Ovary (tissue), 9 donors: ENCODE results near the gene RASGRP1. TPM values are rescaled to one million over a fixed set of nuclear protein-coding genes. Genes with fewer than 3 reads are reported as not detected.

ENCODE experiments used
- DNase-seq, 5 donors: peaks; one replicate each; pipeline ENCODE4 v3.0.0-alpha.2; 2019 to 2020
- H3K27ac ChIP-seq, 2 donors: fragments of 200-600 bp; one replicate each; pipeline versions ENCODE4 v1.5.1 to v1.8.0; 2019 to 2022
- H3K27me3 ChIP-seq: fragments of 200-600 bp; one replicate; pipeline ENCODE4 v1.8.0; 2022
- H3K36me3 ChIP-seq: fragments of 200-600 bp; sonication (generic); one replicate; pipeline ENCODE4 v1.5.1; 2019
- H3K4me1 ChIP-seq: one replicate; pipeline ENCODE4 v1.8.1; 2013; ENCODE audit warnings: mild to moderate bottlenecking, moderate library complexity; ENCODE audit not compliant: insufficient read depth
- H3K4me3 ChIP-seq: fragments of 200-600 bp; sonication (generic); one replicate; pipeline ENCODE4 v1.5.1; 2017
- H3K9me3 ChIP-seq, 2 donors: fragments of 200-600 bp in 1 of 2; sonication (generic) in 1 of 2; one replicate each; pipeline versions ENCODE4 v1.5.1 to v1.8.1; 2013 to 2019; ENCODE audit warnings: mild to moderate bottlenecking in 1 of 2, moderate library complexity in 1 of 2
- EP300 ChIP-seq: sonication (generic); formaldehyde crosslinking; IDR thresholded peaks from one replicate; pipeline ENCODE4 v1.6.1; 2017; ENCODE audit warnings: antibody characterized with exemption
- POLR2A ChIP-seq: fragments of 450-650 bp; IDR thresholded peaks from one replicate; pipeline ENCODE4 v1.6.1; 2017; ENCODE audit warnings: antibody characterized with exemption, mild to moderate bottlenecking, moderate library complexity
- WGBS, 3 donors: extraction: QIAGEN DNeasy Blood & Tissue Kit in 1 of 3; methylation state at CpG; one replicate each; pipeline versions ENCODE4 v1.1.5 to v1.1.7; 2013 to 2017; 5-methylcytosine and 5-hydroxymethylcytosine counted together
- intact Hi-C, 4 donors: fragments of 100-400 bp; cut with DNase I; formaldehyde crosslinking; loops; one replicate each; pipeline versions ENCODE4 v1.11.0 to v1.15.1; 2022 to 2023
- polyA plus RNA-seq, 2 donors: library from polyadenylated mRNA; stranded (reverse); fragments of 200-250 nt in 1 of 2; fragments of 350-450 nt in 1 of 2; fragmentation: Illumina TruSeq in 1 of 2; extraction: RNeasy Lipid Tissue Mini Kit (QIAGEN cat#74804) in 1 of 2; gene quantifications; one replicate each; pipeline ENCODE4 v1.2.3, GENCODE V29; 2013 to 2014
- total RNA-seq, 7 donors: library from RNA; depleted of rRNA in 2 of 7; stranded (reverse); fragments of >200 nt in 2 of 7; fragmentation: NEBNext Ultra II Directional in 3 of 7; extraction: Animal tissue kit (Norgen Biotek cat#: 25700) in 3 of 7; gene quantifications; one replicate each; pipeline versions ENCODE4 v1.1.0 to v1.2.4, GENCODE V29; 2016 to 2023
- TF ChIP-seq, protein P1 (sequence below), 3 donors: fragments of 450-650 bp in 2 of 3; fragments of 200-600 bp in 1 of 3; IDR thresholded peaks; one replicate each; pipeline versions ENCODE4 v1.5.1 to v1.8.0; 2016 to 2022; ENCODE audit warnings: antibody characterized with exemption in 3 of 3, mild to moderate bottlenecking in 1 of 3
- donor health status: DM: no; HTN: no; CAD: no; lungs with moderate emphysema.
- donor health status: DM: no; HTN: no; CAD: no.
- donor health status: Bipolar disorder and iron deficiency.
- donor health status: DM: yes; HTN: yes; CAD: no.
- donor health status: DM: no; HTN: no; CAD: no.
- donor health status: DM: yes; HTN: yes; CAD: no.

RASGRP1 gene
- total and polyA plus RNA-seq, 9 donors: 0.13 to 15.5 (median 1.0) TPM

- Histone ChIP-seq H3K27ac (no peak overlapping the region), H3K4me1 (no peaks in the 10 kb centered on the region), H3K27me3 (no peaks in the 10 kb centered on the region), H3K9me3 (no peaks in the 10 kb centered on the region), H3K4me3 (no peak overlapping the region), H3K36me3 (no peaks in the 10 kb centered on the region)
- 70 to 83% (median 79%) methylated on average over 1 of the region's 1 CpG for WGBS, 3 donors
- TF ChIP-seq EP300 (no peak), POLR2A (no peak)
- TF ChIP-seq, protein P1, sequence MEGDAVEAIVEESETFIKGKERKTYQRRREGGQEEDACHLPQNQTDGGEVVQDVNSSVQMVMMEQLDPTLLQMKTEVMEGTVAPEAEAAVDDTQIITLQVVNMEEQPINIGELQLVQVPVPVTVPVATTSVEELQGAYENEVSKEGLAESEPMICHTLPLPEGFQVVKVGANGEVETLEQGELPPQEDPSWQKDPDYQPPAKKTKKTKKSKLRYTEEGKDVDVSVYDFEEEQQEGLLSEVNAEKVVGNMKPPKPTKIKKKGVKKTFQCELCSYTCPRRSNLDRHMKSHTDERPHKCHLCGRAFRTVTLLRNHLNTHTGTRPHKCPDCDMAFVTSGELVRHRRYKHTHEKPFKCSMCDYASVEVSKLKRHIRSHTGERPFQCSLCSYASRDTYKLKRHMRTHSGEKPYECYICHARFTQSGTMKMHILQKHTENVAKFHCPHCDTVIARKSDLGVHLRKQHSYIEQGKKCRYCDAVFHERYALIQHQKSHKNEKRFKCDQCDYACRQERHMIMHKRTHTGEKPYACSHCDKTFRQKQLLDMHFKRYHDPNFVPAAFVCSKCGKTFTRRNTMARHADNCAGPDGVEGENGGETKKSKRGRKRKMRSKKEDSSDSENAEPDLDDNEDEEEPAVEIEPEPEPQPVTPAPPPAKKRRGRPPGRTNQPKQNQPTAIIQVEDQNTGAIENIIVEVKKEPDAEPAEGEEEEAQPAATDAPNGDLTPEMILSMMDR (IDR thresholded peaks at IDR 0.05): no peak
- intact Hi-C loops: no loop called here
- DNase-seq: no peak
These were observed 36.3 kb downstream of the RASGRP1 start for GRCh38 chr15:38528294-38528693.

- no peaks in the 10 kb centered on the region for H3K9me3 ChIP-seq
- H3K4me1 ChIP-seq: no peaks in the 10 kb centered on the region
- TF ChIP-seq, protein P1 (IDR thresholded peaks at IDR 0.05): no peak
- TF ChIP-seq POLR2A (no peak), EP300 (no peak)
- WGBS, 3 donors: 85 to 93% (median 85%) methylated on average over 2 of the region's 2 CpGs
- no peaks in the 10 kb centered on the region for H3K27me3 ChIP-seq
- no peaks in the 10 kb centered on the region for H3K36me3 ChIP-seq
- no peak overlapping the region for H3K27ac ChIP-seq
- no peak overlapping the region for H3K4me3 ChIP-seq
- DNase-seq: no peak
- intact Hi-C loops: no loop called here
These were observed 38.5 kb downstream of the RASGRP1 start for GRCh38 chr15:38526158-38526557.

DNA sequence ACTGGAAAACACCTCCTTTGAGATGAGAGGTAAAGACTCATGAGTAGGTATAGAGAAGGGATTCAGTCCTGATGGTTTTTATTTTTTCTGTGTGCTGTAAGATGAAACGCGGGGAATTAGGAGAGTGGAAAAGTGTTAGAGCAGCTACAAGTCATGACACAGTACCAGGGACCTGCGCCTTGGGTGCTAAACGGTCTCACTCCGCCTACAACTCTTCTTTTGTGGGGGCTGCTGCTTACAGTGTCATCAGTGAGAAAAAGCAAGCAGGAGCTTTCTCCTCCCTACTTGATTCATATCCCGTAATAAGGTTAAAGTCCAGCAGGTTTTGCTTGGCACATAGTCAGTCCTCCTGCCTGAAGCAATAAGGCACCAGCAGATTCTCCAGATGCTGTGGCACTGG, 39.1 kb downstream of the RASGRP1 start:
- no peak for DNase-seq
- Histone ChIP-seq H3K36me3 (no peaks in the 10 kb centered on the region), H3K4me1 (no peaks in the 10 kb centered on the region), H3K27ac (no peak overlapping the region), H3K4me3 (no peak overlapping the region), H3K9me3 (no peaks in the 10 kb centered on the region), H3K27me3 (no peaks in the 10 kb centered on the region)
- TF ChIP-seq, protein P1 (IDR thresholded peaks at IDR 0.05): no peak
- TF ChIP-seq EP300: no peak
- TF ChIP-seq POLR2A: no peak
- intact Hi-C loops: no loop called here
- WGBS, 3 donors: 82 to 87% (median 82%) methylated on average over 6 of the region's 6 CpGs

- no peak for TF ChIP-seq POLR2A
- no peak for TF ChIP-seq EP300
- TF ChIP-seq, protein P1 (IDR thresholded peaks at IDR 0.05): no peak
- DNase-seq: no peak
- Histone ChIP-seq H3K27ac (no peak overlapping the region), H3K4me3 (no peak overlapping the region), H3K4me1 (no peaks in the 10 kb centered on the region), H3K27me3 (no peaks in the 10 kb centered on the region), H3K9me3 (no peaks in the 10 kb centered on the region), H3K36me3 (no peaks in the 10 kb centered on the region)
- WGBS, 3 donors: 83 to 87% (median 87%) methylated on average over 5 of the region's 5 CpGs
- intact Hi-C loops: no loop called here
These were observed 40.5 kb downstream of the RASGRP1 start for GRCh38 chr15:38524156-38524555.
